ENCODE results near the gene CCDC192.

- TF ChIP-seq ZFX (IDR thresholded peaks at IDR 0.05) (no peak), CTCF (conservative IDR thresholded peaks at IDR 0.05) (peak; percentile 35)
Observed at GRCh38 chr5:127934791-127935256, 231.6 kb downstream of the CCDC192 start.
